Right renal cortex interstitium (tissue), 3 donors: ENCODE results near the gene ZNF367. TPM values are rescaled to one million over a fixed set of nuclear protein-coding genes. Genes with fewer than 3 reads are reported as not detected.
A peak's percentile ranks its signal among the peaks of the same experiment; 100 is the strongest.

Experiments
- DNase-seq, 3 donors: peaks; one replicate each; pipeline ENCODE4 v3.0.0-alpha.2; 2013; ENCODE audit warnings: low read depth in 3 of 3, low spot score in 2 of 3
- polyA plus RNA-seq, 3 donors: library from polyadenylated mRNA; unstranded; fragments of 120-200 nt; gene quantifications; one replicate each; pipeline ENCODE4 v1.2.1, GENCODE V29; 2013; ENCODE audit not compliant: insufficient read length in 3 of 3

ZNF367 gene
- polyA plus RNA-seq, 3 donors = 8.4 to 10.5 (median 10.3) TPM

GRCh38 chr9:96437454-96437853 is 19.3 kb upstream of the ZNF367 start:
- no peak for DNase-seq

DNA sequence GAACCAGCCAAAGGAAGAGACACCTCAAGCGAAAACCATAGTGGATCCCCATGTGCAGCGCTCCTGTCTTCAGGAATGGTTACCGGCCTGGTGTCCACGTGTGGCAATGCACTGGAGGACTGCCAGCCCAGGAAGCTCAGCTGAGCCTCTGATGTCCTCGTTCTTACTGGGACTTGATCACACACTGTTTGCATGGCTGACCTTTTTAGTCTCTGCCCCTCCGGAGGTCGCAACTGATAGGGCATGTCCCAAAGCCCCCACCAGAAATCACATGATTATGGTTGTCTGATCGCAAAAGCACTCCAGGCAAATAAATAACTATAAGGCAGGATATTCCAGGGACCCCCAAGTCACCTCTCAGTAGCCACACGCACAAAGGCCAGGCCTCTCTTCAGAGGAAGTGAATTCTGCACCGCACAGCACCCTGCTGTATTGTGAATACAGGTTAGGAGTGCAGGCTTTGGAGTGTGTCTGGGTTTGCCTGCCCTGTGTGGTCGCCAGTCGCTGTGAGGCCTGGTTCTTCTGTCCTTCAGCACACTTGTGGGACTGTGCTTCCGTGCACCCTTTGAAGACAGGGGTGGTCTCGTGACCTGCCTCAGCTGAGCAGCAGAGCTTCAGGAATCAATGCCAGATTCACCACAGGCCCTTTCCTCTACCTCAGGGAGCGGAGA is 18.4 kb upstream of the ZNF367 start:
- DNase-seq = no peak

GRCh38 chr9:96436063-96436455 is 17.9 kb upstream of the ZNF367 start:
- DNase-seq = no peak

- DNase-seq = no peak
Observed at GRCh38 chr9:96435345-96435744, 17.2 kb upstream of the ZNF367 start.

GRCh38 chr9:96430377-96430776 is 12.2 kb upstream of the ZNF367 start:
- no peak for DNase-seq

- no peak for DNase-seq
Observed at GRCh38 chr9:96429732-96430131, 11.6 kb upstream of the ZNF367 start.

DNA sequence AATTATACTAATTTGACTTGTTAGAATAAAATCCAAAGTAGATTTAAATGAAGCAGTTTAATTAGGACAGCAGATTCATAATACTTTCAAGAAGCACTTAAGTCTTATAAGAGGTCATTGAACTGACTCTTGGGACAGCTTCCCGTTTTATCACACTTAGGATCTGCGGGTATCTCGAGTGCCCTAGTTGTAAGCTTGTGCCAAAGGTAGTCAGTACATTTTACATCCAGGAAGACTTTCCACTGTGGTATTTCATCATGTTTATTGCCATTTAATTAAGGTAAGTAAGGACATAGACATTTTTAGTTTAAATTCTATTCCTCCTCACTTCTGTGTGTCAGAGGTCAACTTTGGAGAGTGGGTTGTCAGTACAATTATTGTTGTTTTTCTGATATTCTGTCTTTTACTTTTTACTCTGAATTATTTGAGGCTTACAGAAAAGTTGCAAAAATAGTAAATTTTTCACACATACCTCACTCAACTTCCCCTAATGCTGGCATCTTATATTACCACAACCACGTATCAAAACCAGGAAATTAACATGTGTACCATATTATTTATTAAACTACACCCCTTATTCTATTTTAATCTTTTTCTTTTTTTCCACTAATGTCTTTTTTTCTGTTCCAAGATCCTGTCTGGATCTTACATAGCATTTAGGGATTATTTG is 7.5 kb upstream of the ZNF367 start:
- DNase-seq = no peak

DNA sequence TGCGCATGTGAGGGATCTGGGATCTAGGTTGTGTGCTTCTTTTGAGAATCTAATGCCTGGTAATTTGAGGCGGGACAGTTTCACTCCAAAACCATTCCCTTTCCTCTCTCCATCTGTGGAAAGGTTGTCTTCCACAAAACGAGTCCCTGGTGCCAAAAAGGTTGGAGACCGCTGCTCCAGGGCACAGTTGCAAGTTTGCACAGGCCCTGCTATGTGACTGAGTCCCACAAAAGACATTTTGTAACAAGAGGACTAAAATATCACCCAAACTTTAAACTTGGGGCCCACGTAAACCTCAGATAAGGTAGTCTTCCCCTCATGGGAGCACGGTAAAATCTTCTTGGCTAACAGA is 5.8 kb upstream of the ZNF367 start:
- no peak for DNase-seq

- no peak for DNase-seq
Observed at GRCh38 chr9:96423322-96423984, 5.3 kb upstream of the ZNF367 start.

DNA sequence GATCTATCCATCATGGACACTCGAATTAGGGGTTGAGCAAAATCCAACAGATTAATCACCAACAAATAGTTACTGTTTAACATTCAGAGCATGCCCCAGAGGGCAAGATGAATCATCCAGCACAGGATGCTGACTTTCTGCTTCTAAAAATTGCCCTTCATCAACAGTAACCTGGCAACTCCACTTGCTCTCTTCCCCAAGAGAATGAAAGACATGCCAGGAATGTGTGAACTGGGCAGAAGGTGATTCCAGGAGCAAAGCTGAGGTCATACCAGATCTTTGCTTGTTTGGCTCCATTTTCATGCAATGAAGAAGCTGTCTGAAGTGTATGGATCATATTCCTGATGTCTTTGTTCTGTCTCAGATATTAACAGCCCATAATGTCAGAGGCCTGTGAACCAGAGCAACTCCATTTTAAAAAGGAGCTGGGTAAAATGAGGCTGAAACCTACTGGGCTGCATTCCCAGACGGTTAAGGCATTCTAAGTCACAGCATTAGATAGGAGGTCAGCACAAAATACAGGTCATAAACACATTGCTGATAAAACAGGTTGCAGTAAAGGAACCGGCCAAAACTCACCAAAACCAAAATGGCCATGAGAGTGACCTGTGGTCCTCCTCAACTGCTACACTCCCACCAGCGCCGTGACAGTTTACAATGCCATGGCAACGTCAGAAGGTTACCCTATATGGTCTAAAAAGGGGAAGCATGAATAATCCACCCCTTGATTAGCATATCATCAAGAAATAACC is 2.5 kb upstream of the ZNF367 start:
- DNase-seq = no peak

- DNase-seq = no peak
Observed at GRCh38 chr9:96419691-96419969, 1.5 kb upstream of the ZNF367 start.

GRCh38 chr9:96418920-96419690 is 935 bp upstream of the ZNF367 start:
- DNase-seq = peak; percentile 49 to 61 (median 60)

DNA sequence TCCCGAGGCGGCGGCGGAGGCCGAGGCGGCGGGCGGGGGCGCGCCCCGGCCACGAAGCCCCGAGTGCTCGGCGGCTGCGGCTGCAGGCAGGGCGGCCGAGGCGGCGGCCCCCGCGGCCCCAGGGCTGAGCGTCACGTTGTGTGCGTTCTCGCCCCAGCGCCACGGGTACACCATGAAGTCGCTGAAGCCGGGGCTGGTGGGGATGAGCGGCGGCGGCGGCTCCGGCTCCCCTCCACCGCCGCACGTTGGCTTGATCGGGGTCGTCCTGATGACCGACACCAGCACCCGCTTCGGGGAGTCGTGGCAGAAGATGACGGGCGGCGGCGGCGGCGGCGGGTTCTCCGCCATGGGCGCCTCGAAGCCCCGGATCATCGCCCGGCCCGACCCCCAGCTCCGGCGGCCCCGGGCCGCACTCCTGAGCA is 498 bp downstream of the ZNF367 start:
- no peak for DNase-seq

GRCh38 chr9:96417051-96417586 is 1.1 kb downstream of the ZNF367 start:
- peak in 2 of 3 donors; percentile 51 to 71 for DNase-seq

DNA sequence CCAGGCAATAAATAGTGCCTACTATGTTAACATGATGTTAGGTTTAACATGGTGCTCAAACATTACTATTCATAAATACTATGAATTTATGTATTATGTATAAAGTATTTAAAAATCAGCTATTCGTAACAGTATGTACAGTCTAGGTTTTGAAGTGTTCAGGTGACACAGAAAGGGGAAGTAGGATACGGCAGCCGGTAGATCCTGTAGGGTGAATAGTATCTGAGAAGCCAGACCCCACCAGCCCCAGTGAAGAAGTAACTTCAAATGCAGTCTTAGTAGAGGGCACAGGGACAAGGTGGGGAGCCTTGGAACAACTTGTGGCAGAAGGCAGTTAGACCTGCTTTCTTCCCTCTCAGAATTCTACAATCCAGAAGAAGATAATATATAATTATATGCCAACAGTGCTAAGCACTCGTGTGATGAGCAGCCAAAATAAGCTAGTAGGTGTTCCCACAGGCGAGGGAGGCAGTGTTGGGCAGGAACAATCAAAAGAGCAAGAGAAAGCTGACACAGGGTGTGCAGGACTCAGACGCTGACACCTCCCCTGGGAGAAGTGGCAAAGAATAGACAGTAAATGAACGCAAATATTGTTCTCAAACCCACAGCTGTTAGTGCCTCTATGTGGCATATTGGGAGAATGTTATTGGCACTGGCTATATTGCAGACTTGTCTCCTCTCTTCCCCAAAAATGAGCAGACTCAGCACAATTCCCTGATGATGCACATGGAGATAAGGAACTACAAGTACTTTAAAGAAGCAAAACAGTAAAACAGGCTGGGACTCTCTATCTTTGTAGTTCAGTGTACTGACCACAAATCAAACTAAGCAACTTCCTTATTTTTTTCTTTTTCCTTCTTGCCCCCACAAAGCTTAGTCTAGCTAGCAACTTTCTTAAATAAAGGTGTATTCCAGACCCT is 4.6 kb downstream of the ZNF367 start:
- no peak for DNase-seq

DNA sequence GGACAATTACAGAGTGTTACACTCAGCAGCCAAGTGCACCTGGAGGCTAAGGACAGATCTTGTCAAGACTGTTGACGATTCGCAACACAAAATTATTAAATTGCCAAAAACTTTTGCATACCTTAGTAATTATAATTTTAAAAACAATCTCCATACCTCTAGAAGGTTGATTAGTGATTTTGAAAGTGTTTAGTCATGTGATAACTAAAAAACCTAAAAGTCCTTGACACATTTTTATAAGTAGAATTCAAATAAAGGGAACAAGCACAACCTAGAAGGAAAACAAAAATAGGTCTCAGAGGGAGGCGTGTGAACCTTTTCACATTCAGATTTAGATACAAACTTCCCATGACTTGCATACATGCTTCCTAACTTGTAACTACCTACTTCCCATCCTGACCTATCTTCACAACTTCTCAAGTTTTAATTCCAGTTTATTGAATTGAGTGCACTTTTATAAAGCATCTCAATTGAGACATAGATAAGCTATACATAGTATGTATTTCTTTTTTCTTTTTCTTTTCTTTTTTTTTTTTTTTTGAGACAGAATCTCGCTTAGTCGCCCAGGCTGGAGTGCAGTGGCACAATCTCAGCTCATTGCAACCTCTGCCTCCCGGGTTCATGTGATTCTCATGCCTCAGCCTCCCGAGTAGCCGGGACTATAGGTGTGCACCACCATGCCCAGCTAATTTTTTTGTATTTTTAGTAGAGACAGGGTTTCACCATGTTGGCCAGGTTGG is 5.8 kb downstream of the ZNF367 start:
- DNase-seq = no peak

DNA sequence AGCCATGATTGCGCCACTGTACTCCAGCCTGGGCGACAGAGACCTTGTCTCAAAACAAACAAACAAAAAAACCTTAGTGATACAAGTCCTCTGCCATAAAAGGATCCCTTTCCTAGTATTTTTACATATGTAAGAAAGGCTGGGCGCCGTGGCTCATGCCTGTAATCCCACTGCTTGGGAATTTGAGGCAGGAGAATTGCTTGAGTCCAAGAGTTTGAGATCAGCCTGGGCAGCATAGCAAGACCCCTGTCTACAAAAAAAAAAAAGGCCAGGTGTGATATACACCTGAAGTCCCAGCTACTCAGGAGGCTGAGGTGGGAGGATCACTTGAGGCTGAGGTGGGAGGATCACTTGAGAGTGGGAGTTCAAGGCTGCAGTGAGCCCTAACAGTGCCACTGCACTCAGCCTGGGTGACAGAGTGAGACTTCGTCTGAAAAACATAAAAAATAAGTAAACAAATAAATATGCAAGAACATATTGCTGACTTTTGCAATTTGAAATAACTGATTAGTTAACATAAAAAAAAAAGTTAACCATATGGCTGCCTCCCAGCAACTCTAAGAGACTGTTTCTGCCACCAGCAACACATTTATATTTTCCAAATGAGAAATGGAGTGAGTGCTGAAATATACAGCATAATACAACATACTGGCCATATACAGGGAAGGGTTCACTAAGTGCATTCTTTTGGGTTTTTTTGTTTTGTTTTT is 6.9 kb downstream of the ZNF367 start:
- DNase-seq = no peak
